Tibial nerve (tissue), 4 donors: Measurements from ENCODE around the gene TMCC1. TPM values are rescaled to one million over a fixed set of nuclear protein-coding genes. Genes with fewer than 3 reads are reported as not detected.
"Not testable (repeated sequence)": the region's sequence is repeated elsewhere in the genome, so short reads cannot be mapped to it uniquely, and the experiment has no call there.

ENCODE experiments used
- DNase-seq, 2 donors: peaks; one replicate each; pipeline ENCODE4 v3.0.0-alpha.2; 2019; ENCODE audit warnings: low spot score in 2 of 2
- H3K27ac ChIP-seq, 4 donors: fragments of 200-600 bp; sonication (generic) in 3 of 4; one replicate each; pipeline ENCODE4 v1.5.1; 2017 to 2019; ENCODE audit warnings: mild to moderate bottlenecking in 1 of 4
- H3K27me3 ChIP-seq, 2 donors: fragments of 200-600 bp; sonication (generic) in 1 of 2; one replicate each; pipeline versions ENCODE4 v1.5.1 to v1.6.0; 2017 to 2019
- H3K36me3 ChIP-seq, 3 donors: fragments of 200-600 bp; sonication (generic); one replicate each; pipeline ENCODE4 v1.5.1; 2018 to 2019
- H3K4me1 ChIP-seq, 4 donors: fragments of 200-600 bp; sonication (generic) in 3 of 4; one replicate each; pipeline ENCODE4 v1.5.1; 2017 to 2019
- H3K4me3 ChIP-seq, 4 donors: fragments of 200-600 bp; sonication (generic) in 3 of 4; one replicate each; pipeline ENCODE4 v1.5.1; 2017 to 2019; ENCODE audit warnings: mild to moderate bottlenecking in 1 of 4, moderate library complexity in 1 of 4
- H3K9me3 ChIP-seq, 4 donors: fragments of 200-600 bp; sonication (generic) in 3 of 4; one replicate each; pipeline ENCODE4 v1.5.1; 2017 to 2019
- EP300 ChIP-seq, 2 donors: sonication (generic); formaldehyde crosslinking; IDR thresholded peaks; one replicate each; pipeline ENCODE4 v1.6.1; 2017; ENCODE audit warnings: antibody characterized with exemption in 2 of 2, mild to moderate bottlenecking in 1 of 2
- POLR2A ChIP-seq, 2 donors: fragments of 450-650 bp; IDR thresholded peaks; one replicate each; pipeline ENCODE4 v1.6.1; 2017; ENCODE audit warnings: antibody characterized with exemption in 2 of 2, mild to moderate bottlenecking in 2 of 2, moderate library complexity in 2 of 2
- WGBS, 2 donors: methylation state at CpG; one replicate each; pipeline ENCODE4 v1.1.5; 2018; 5-methylcytosine and 5-hydroxymethylcytosine counted together
- total RNA-seq, 4 donors: library from RNA; depleted of rRNA; stranded (reverse); fragments of >200 nt; gene quantifications; one replicate each; pipeline ENCODE4 v1.1.0, GENCODE V29; 2016
- TF ChIP-seq, protein P1 (sequence below), 5 experiments: fragments of 200-600 bp in 3 of 5; fragments of 450-650 bp in 2 of 5; sonication (generic) in 3 of 5; IDR thresholded peaks; one replicate each; pipeline ENCODE4 v1.5.1; 2016 to 2019; ENCODE audit warnings: antibody characterized with exemption in 5 of 5, mild to moderate bottlenecking in 3 of 5, moderate library complexity in 2 of 5

The TMCC1 gene
- total RNA-seq, 4 donors from 2014 or later = 19.9 to 27.9 (median 23.1) TPM

DNA sequence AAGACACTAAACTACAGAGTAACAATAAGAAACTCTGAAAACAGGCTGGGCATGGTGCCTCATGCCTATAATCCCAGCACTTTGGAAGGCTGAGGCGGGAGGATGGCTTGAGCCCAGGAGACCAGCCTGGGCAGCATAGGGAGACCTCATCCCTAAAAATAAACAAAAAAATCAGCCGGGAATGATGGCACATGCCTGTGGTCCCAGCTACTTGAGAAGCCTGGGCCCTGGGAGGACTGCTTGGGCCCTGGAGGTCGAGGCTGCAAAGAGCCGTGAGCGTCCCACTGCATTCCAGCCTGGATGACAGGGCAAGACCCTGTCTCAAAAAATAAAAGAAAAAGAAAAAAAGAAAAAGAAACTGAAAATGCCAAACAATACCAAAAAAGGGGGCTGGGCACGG is 55.4 kb downstream of the TMCC1 start:
- no peak for TF ChIP-seq POLR2A (IDR thresholded peaks at IDR 0.05)
- TF ChIP-seq, protein P1, sequence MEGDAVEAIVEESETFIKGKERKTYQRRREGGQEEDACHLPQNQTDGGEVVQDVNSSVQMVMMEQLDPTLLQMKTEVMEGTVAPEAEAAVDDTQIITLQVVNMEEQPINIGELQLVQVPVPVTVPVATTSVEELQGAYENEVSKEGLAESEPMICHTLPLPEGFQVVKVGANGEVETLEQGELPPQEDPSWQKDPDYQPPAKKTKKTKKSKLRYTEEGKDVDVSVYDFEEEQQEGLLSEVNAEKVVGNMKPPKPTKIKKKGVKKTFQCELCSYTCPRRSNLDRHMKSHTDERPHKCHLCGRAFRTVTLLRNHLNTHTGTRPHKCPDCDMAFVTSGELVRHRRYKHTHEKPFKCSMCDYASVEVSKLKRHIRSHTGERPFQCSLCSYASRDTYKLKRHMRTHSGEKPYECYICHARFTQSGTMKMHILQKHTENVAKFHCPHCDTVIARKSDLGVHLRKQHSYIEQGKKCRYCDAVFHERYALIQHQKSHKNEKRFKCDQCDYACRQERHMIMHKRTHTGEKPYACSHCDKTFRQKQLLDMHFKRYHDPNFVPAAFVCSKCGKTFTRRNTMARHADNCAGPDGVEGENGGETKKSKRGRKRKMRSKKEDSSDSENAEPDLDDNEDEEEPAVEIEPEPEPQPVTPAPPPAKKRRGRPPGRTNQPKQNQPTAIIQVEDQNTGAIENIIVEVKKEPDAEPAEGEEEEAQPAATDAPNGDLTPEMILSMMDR (IDR thresholded peaks at IDR 0.05) = no peak
- TF ChIP-seq EP300 (IDR thresholded peaks at IDR 0.05) = no peak
- Histone ChIP-seq H3K9me3 (peaks cover 0 to 9% (median 4%) of the 10 kb centered on the region in 4 donors), H3K27ac (no peak overlapping the region), H3K4me1 (peaks cover 0 to 28% (median 3%) of the 10 kb centered on the region in 4 donors), H3K4me3 (no peak overlapping the region), H3K27me3 (no peaks in the 10 kb centered on the region), H3K36me3 (peaks cover 0 to 13% (median 0%) of the 10 kb centered on the region in 3 donors)
- WGBS, 2 donors = 62% methylated on average over 6 of the region's 6 CpGs
- no peak for DNase-seq

DNA sequence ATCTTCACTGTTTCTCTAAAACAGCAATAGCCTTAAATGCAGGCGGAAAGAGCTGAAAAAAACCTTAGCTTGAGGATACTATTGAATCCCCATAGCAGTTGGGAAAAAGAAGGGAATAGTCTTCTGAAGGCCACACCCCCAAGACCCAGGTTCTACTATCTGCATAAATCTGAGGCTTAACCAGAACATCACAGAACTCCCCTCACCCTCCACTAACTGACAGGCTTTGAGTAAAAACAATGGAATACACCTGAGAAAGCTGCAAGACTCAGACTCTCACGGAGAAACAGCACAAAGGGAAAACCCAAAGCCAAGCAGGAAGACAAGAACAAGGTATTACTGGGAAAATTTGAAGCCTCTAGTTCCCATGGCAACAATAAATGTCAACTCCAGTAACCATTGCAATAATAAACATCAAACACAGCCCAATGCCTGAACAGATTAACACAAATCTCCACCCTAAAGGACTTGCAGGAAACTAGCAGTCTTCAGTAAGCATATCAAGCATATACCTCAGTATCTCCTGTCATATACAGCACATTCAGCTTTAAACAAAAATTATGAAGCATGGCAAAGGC is 56.4 kb downstream of the TMCC1 start:
- DNase-seq = no peak
- Histone ChIP-seq H3K27ac (no peak overlapping the region), H3K9me3 (no peaks in the 10 kb centered on the region), H3K4me3 (no peak overlapping the region), H3K4me1 (peaks cover 0 to 30% (median 3%) of the 10 kb centered on the region in 4 donors), H3K27me3 (no peaks in the 10 kb centered on the region), H3K36me3 (peaks cover 0 to 9% (median 0%) of the 10 kb centered on the region in 3 donors)
- TF ChIP-seq POLR2A (IDR thresholded peaks at IDR 0.05) (no peak), EP300 (IDR thresholded peaks at IDR 0.05) (no peak)
- TF ChIP-seq, protein P1 (IDR thresholded peaks at IDR 0.05) = no peak
- 75 to 76% methylated on average over 2 of the region's 2 CpGs for whole genome bisulfite sequencing, 2 donors

DNA sequence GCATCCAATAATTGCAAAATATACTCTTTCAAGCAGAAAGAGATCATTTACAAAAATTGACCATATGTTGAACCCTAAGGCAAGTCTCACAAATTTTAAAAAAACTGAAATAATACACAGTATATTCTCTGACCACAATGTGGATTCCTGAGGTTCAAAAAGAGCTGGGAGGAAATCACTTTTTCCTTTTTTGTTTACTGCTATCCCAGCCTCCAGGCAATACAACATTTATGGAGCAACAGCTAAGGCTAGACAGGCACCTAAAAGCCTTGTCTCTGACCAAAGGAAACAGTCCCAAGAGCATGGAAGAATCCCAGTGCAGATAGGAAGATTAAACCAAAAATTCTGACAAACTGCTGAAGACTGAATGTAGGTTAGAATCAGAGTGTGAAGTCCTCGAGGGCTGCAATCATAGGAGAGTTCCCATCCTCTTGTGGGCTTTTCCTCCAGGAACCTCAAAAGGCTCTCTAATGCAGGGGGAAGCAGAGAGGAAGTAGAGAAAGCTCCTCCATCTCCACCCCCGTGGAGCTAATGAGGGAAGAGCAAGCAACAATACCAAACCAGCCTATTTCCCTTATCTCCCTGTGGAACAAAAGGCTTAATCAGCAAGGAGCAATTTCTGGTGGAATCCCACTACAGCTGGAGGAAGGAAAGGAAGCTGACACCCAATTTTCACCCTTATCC is 57.0 kb downstream of the TMCC1 start:
- Histone ChIP-seq H3K36me3 (peaks cover 0 to 7% (median 0%) of the 10 kb centered on the region in 3 donors), H3K4me3 (no peak overlapping the region), H3K9me3 (no peaks in the 10 kb centered on the region), H3K27me3 (no peaks in the 10 kb centered on the region), H3K4me1 (peaks cover 0 to 37% (median 3%) of the 10 kb centered on the region in 4 donors), H3K27ac (no peak overlapping the region)
- DNase-seq = no peak
- WGBS, 2 donors = 31 to 36% methylated on average over 2 of the region's 2 CpGs
- TF ChIP-seq POLR2A (IDR thresholded peaks at IDR 0.05) (no peak), EP300 (IDR thresholded peaks at IDR 0.05) (no peak)
- TF ChIP-seq, protein P1 (IDR thresholded peaks at IDR 0.05) = no peak

DNA sequence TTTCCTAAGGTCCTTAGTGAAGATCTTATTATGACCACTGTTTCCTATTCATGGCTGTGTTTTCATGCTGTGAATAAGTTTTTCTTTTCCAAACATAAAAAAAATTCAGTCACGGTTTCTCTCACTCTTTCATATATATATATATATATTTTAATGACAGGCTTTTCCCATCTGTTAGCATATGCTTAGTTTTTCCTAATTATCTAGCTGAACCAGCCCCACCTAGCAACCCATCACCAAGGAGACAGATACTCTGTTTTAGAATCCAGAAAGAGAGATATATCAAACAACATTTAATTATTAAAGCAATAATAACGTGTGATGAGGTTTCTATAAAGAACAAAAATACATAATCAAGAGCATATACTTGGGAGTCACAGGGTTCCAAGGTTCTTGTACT is 58.3 kb downstream of the TMCC1 start:
- Histone ChIP-seq H3K36me3 (no peaks in the 10 kb centered on the region), H3K4me3 (no peak overlapping the region), H3K4me1 (peaks cover 0 to 46% (median 3%) of the 10 kb centered on the region in 4 donors), H3K27me3 (no peaks in the 10 kb centered on the region), H3K27ac (no peak overlapping the region), H3K9me3 (no peaks in the 10 kb centered on the region)
- WGBS, 2 donors = 65 to 72% methylated on average over 2 of the region's 2 CpGs
- TF ChIP-seq POLR2A (IDR thresholded peaks at IDR 0.05) (no peak), EP300 (IDR thresholded peaks at IDR 0.05) (no peak)
- TF ChIP-seq, protein P1 (IDR thresholded peaks at IDR 0.05) = no peak
- no peak for DNase-seq

DNA sequence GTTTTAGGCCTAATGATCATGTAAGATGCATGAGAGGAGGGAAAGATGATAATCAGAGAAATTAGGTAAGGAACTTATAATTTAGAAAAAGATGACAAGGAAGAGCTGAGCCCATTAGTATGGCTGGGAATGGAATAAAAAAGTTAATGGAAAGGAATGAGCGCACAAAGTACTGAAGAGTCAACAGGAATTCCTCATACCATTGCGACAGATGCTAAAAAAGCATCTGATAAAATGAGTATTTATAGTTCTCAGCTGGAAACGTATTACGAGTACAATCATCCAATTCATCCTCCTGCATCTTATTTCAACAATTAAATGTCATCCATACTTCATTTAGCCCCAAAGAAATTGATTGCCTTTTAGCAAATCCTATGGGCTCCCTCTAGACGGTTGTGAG is 58.9 kb downstream of the TMCC1 start:
- TF ChIP-seq POLR2A (IDR thresholded peaks at IDR 0.05) (no peak), EP300 (IDR thresholded peaks at IDR 0.05) (no peak)
- TF ChIP-seq, protein P1 (IDR thresholded peaks at IDR 0.05) = no peak
- Histone ChIP-seq H3K4me1 (peaks cover 0 to 51% (median 3%) of the 10 kb centered on the region in 4 donors), H3K4me3 (no peak overlapping the region), H3K36me3 (no peaks in the 10 kb centered on the region), H3K27ac (no peak overlapping the region), H3K9me3 (no peaks in the 10 kb centered on the region), H3K27me3 (no peaks in the 10 kb centered on the region)
- no peak for DNase-seq
- WGBS, 2 donors = 57 to 64% methylated on average over 5 of the region's 5 CpGs

DNA sequence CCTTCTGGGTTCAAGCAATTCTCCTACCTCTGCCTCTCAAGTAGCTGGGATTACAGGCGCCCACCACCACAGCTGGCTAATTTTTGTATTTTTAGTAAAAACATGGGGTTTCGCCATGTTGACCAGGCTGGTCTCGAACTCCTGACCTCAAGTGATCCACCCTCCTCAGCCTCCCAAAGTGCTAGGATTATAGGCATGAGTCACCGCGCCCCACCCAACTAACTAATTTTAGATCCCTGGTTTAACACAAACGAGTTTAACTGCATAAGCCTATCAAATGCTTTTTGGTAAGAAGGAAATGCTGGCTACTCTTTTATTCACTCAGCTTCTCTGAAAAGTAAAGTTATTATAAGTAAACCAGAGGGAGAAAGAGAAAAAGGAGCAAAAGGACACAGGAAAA is 61.6 kb downstream of the TMCC1 start:
- not testable (repeated sequence) for H3K27me3 ChIP-seq, H3K27ac ChIP-seq, DNase-seq, H3K36me3 ChIP-seq, H3K9me3 ChIP-seq, H3K4me3 ChIP-seq
- peaks cover 0 to 66% (median 3%) of the 10 kb centered on the region in 4 donors for H3K4me1 ChIP-seq
- WGBS, 2 donors = 81 to 82% methylated on average over 6 of the region's 6 CpGs
